ENCODE measurements around the gene POU2F3. TPM values are rescaled to one million over a fixed set of nuclear protein-coding genes. Genes with fewer than 3 reads are reported as not detected.

The POU2F3 gene
- total RNA-seq, 1 donor from 2014 or later = 4.6 TPM

GRCh38 chr11:120293038-120293800, 53.3 kb downstream of the POU2F3 start:
- DNase-seq (no peak), ATAC-seq (no peak)
- Histone ChIP-seq H3K4me3 (no peak overlapping the region), H3K27ac (no peak overlapping the region), H3K4me1 (no peaks in the 10 kb centered on the region), H3K27me3 (ENCODE audit: low read depth) (peaks cover 17% of the 10 kb centered on the region), H3K9me3 (no peaks in the 10 kb centered on the region), H3K36me3 (no peaks in the 10 kb centered on the region)
- TF ChIP-seq CTCF (IDR thresholded peaks at IDR 0.05) = no peak
- intact Hi-C loops (cut with DNase I) = no loop called here

GRCh38 chr11:120294096-120294495, 54.2 kb downstream of the POU2F3 start:
- no peak for ATAC-seq
- DNase-seq = no peak
- intact Hi-C loops (cut with DNase I) = no loop called here
- Histone ChIP-seq H3K36me3 (no peaks in the 10 kb centered on the region), H3K9me3 (no peaks in the 10 kb centered on the region), H3K4me1 (no peaks in the 10 kb centered on the region), H3K4me3 (no peak overlapping the region), H3K27me3 (ENCODE audit: low read depth) (peaks cover 21% of the 10 kb centered on the region), H3K27ac (no peak overlapping the region)
- no peak for TF ChIP-seq CTCF (IDR thresholded peaks at IDR 0.05)

- Histone ChIP-seq H3K4me1 (no peaks in the 10 kb centered on the region), H3K9me3 (no peaks in the 10 kb centered on the region), H3K36me3 (no peaks in the 10 kb centered on the region), H3K27me3 (ENCODE audit: low read depth) (peaks cover 21% of the 10 kb centered on the region), H3K27ac (no peak overlapping the region), H3K4me3 (no peak overlapping the region)
- TF ChIP-seq CTCF (IDR thresholded peaks at IDR 0.05) = no peak
- no peak for ATAC-seq
- intact Hi-C loops (cut with DNase I) = no loop called here
- DNase-seq = no peak
These were observed 55.2 kb downstream of the POU2F3 start for GRCh38 chr11:120295099-120295498.

- Histone ChIP-seq H3K4me3 (no peak overlapping the region), H3K36me3 (no peaks in the 10 kb centered on the region), H3K9me3 (no peaks in the 10 kb centered on the region), H3K27me3 (ENCODE audit: low read depth) (peaks cover 21% of the 10 kb centered on the region), H3K4me1 (peaks cover 10% of the 10 kb centered on the region), H3K27ac (no peak overlapping the region)
- TF ChIP-seq CTCF (IDR thresholded peaks at IDR 0.05) = no peak
- ATAC-seq (no peak), DNase-seq (no peak)
- intact Hi-C loops (cut with DNase I) = no loop called here
These were observed 56.6 kb downstream of the POU2F3 start for GRCh38 chr11:120296554-120296953.

- ATAC-seq (no peak), DNase-seq (no peak)
- Histone ChIP-seq H3K4me3 (no peak overlapping the region), H3K9me3 (no peaks in the 10 kb centered on the region), H3K4me1 (peaks cover 21% of the 10 kb centered on the region), H3K27me3 (ENCODE audit: low read depth) (peaks cover 12% of the 10 kb centered on the region), H3K36me3 (no peaks in the 10 kb centered on the region), H3K27ac (no peak overlapping the region)
- intact Hi-C loops (cut with DNase I) = no loop called here
- TF ChIP-seq CTCF (IDR thresholded peaks at IDR 0.05) = no peak
These were observed 58.5 kb downstream of the POU2F3 start for GRCh38 chr11:120298461-120298860.
